ENCODE data around the gene DHCR24.

- TF ChIP-seq, protein P1, sequence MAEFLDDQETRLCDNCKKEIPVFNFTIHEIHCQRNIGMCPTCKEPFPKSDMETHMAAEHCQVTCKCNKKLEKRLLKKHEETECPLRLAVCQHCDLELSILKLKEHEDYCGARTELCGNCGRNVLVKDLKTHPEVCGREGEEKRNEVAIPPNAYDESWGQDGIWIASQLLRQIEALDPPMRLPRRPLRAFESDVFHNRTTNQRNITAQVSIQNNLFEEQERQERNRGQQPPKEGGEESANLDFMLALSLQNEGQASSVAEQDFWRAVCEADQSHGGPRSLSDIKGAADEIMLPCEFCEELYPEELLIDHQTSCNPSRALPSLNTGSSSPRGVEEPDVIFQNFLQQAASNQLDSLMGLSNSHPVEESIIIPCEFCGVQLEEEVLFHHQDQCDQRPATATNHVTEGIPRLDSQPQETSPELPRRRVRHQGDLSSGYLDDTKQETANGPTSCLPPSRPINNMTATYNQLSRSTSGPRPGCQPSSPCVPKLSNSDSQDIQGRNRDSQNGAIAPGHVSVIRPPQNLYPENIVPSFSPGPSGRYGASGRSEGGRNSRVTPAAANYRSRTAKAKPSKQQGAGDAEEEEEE (CRISPR knock-in tag; IDR thresholded peaks at IDR 0.05; ENCODE audit: borderline replicate concordance): no peak
- no peak for TF ChIP-seq KDM1A (CRISPR knock-in tag; IDR thresholded peaks at IDR 0.05)
- TF ChIP-seq SAP130 (CRISPR knock-in tag; IDR thresholded peaks at IDR 0.05; ENCODE audit: low read depth): no peak
- TF ChIP-seq ZNF468 (CRISPR knock-in tag; IDR thresholded peaks at IDR 0.05): no peak
- TF ChIP-seq SMARCE1 (IDR thresholded peaks at IDR 0.05; ENCODE audit: borderline replicate concordance): no peak
- no peak for TF ChIP-seq EZH2 (conservative IDR thresholded peaks at IDR 0.05; ENCODE audit: low read depth, low read length)
- no peak for TF ChIP-seq GPN1 (CRISPR knock-in tag; IDR thresholded peaks at IDR 0.05; ENCODE audit: borderline replicate concordance)
- TF ChIP-seq ZBTB3 (CRISPR knock-in tag; IDR thresholded peaks at IDR 0.05; ENCODE audit: borderline replicate concordance, low read depth): no peak
Measured at GRCh38 chr1:54842963-54843362, 44.0 kb downstream of the DHCR24 start.

Data from HepG2 (cell line).